Esophagus muscularis mucosa (tissue), 3 donors: Measurements from ENCODE around the gene TENM3.

Experiments used
- CTCF ChIP-seq, 3 experiments: fragments of 200-600 bp in 2 of 3; fragments of 450-650 bp in 1 of 3; sonication (generic) in 2 of 3; IDR thresholded peaks; one replicate each; pipeline ENCODE4 v1.5.1; 2017 to 2019; ENCODE audit warnings: antibody characterized with exemption in 3 of 3, mild to moderate bottlenecking in 2 of 3, moderate library complexity in 1 of 3
- POLR2AphosphoS5 ChIP-seq, 2 donors: sonication (generic); formaldehyde crosslinking; IDR thresholded peaks; one replicate each; pipeline ENCODE4 v1.6.1; 2017; ENCODE audit warnings: antibody characterized with exemption in 2 of 2

- TF ChIP-seq POLR2AphosphoS5 (IDR thresholded peaks at IDR 0.05) = no peak
- TF ChIP-seq CTCF (IDR thresholded peaks at IDR 0.05) = no peak
Observed at GRCh38 chr4:182291175-182291574, 48.0 kb downstream of the TENM3 start.
